Bronchial epithelial cell (primary cell): ENCODE results near the gene SLC6A6. TPM values are rescaled to one million over a fixed set of nuclear protein-coding genes. Genes with fewer than 3 reads are reported as not detected.

Experiments
- DNase-seq: peaks from one replicate; pipeline ENCODE4 v3.0.0-alpha.2; 2010; ENCODE audit warnings: low read depth
- FAIRE-seq: peaks from 2 replicates; lab custom pipeline; 2011; peaks lifted over from hg19 to GRCh38; lab: Jason Lieb, UNC
- H3K27me3 ChIP-seq: 2 replicates; pipeline ENCODE4 v1.5.1; 2011; ENCODE audit warnings: low read length; ENCODE audit not compliant: control insufficient read depth, insufficient read depth
- H3K36me3 ChIP-seq: 2 replicates; pipeline ENCODE4 v1.5.1; 2011; ENCODE audit warnings: low read length; ENCODE audit not compliant: control insufficient read depth, insufficient read depth
- H3K4me3 ChIP-seq: 2 replicates; pipeline ENCODE4 v1.5.1; 2011; ENCODE audit warnings: mild to moderate bottlenecking, low read depth, low read length, control low read depth
- total RNA-seq: library from RNA; depleted of rRNA; stranded (reverse); fragments of >200 nt; gene quantifications from 2 replicates; pipeline ENCODE4 v1.2.1, GENCODE V29; 2014
- TF ChIP-seq, protein P1 (sequence below): IDR thresholded peaks from 2 replicates; pipeline ENCODE4 v1.5.1; 2011; ENCODE audit warnings: mild to moderate bottlenecking, moderate library complexity, low read length, control low read depth, inconsistent platforms; ENCODE audit not compliant: insufficient read depth, severe bottlenecking

Gene SLC6A6
- total RNA-seq, 1 donor from 2014 or later: 13.2 TPM

DNA sequence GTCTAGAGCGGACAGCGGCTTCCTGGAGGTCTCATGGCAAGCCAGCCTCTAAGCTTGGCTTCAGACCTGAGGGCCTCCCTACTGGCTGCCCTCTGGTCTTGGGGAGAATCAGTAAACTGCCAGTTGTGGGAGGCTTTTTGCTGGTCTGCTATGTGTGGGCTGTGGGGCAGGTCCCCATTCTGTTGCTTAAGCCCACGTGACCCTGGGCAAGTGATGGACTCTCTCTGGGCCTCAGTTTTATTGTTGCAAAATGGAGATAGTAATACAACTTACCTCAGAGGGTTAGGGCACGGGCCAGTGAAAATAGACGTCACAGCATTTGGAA, 61.7 kb downstream of the SLC6A6 start:
- FAIRE-seq (no peak), DNase-seq (no peak)
- Histone ChIP-seq H3K4me3 (no peak overlapping the region), H3K27me3 (no peaks in the 10 kb centered on the region), H3K36me3 (no peaks in the 10 kb centered on the region)
- TF ChIP-seq, protein P1, sequence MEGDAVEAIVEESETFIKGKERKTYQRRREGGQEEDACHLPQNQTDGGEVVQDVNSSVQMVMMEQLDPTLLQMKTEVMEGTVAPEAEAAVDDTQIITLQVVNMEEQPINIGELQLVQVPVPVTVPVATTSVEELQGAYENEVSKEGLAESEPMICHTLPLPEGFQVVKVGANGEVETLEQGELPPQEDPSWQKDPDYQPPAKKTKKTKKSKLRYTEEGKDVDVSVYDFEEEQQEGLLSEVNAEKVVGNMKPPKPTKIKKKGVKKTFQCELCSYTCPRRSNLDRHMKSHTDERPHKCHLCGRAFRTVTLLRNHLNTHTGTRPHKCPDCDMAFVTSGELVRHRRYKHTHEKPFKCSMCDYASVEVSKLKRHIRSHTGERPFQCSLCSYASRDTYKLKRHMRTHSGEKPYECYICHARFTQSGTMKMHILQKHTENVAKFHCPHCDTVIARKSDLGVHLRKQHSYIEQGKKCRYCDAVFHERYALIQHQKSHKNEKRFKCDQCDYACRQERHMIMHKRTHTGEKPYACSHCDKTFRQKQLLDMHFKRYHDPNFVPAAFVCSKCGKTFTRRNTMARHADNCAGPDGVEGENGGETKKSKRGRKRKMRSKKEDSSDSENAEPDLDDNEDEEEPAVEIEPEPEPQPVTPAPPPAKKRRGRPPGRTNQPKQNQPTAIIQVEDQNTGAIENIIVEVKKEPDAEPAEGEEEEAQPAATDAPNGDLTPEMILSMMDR: no peak

DNA sequence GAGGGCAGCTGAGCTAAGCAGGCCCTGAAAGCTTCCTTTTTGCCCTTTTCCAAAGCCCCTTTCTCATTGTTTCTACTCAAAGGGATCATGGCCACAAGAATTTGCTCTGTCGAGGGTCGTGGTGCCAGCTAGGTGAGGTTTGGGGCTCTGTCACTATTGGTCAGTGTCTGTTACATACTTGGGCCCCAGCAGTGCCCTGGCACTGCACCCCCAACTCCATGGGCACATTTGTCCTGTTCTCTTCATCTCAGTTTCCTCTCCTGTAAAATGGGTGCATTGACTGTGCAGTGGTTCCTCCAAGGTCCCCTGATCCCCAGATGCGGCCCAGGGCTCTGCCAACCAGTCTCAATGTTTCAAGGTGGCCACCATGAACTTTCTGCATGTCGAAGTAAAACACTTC, 62.1 kb downstream of the SLC6A6 start:
- H3K36me3 ChIP-seq: no peaks in the 10 kb centered on the region
- DNase-seq (no peak), FAIRE-seq (no peak)
- no peaks in the 10 kb centered on the region for H3K27me3 ChIP-seq
- H3K4me3 ChIP-seq: no peak overlapping the region
- TF ChIP-seq, protein P1: no peak

DNA sequence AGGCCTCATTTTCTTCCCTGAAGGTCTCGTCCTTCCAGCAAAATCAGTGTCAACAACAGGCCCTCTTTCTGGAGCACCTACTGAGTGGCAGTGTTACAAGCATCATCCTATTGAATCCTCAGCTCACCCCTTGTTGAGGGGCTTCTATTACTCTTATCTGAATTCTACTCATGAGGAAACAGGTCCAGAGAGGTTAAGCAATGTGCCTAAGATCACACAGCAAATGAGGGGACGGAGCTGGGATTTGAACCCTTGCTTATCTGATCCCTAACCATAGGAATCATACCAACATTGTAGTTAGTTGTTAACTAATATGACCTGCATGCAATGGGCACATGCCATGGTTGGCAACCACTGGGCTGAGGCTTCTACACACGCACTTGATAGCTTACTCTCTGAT, 63.0 kb downstream of the SLC6A6 start:
- Histone ChIP-seq H3K36me3 (no peaks in the 10 kb centered on the region), H3K27me3 (no peaks in the 10 kb centered on the region), H3K4me3 (no peak overlapping the region)
- FAIRE-seq (no peak), DNase-seq (no peak)
- TF ChIP-seq, protein P1: no peak

DNA sequence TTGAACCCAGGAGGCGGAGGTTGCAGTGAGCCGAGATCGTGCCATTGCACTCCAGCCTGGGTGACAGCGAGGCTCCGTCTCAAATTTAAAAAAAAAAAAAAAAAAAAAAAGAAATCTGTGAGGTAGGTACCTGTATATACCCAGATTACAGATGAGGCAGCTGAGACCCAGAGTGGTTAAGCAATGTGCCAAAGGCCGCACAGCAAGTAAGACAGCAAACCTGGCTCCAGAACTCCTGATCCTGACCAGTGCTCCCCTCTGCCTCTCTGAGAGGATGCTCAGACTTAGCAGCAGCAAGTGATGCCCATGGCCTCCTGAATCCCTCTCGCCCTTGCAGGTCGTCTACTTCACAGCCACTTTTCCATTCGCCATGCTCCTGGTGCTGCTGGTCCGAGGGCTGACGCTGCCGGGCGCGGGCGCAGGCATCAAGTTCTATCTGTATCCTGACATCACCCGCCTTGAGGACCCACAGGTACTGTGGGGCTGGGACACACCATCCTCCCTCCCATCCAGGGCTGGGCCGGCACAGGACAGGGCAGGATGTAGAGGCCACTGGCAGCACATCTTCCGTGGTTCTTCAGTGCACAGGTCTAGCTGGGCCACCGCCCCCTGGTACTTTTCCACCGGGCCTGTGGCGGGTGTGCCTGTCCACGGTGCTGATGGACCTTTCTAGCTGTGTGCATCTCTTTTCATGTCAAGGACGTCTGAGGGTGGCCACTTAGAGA, 63.9 kb downstream of the SLC6A6 start:
- Histone ChIP-seq H3K27me3 (no peaks in the 10 kb centered on the region), H3K36me3 (no peaks in the 10 kb centered on the region), H3K4me3 (no peak overlapping the region)
- TF ChIP-seq, protein P1: no peak
- FAIRE-seq (no peak), DNase-seq (no peak)

DNA sequence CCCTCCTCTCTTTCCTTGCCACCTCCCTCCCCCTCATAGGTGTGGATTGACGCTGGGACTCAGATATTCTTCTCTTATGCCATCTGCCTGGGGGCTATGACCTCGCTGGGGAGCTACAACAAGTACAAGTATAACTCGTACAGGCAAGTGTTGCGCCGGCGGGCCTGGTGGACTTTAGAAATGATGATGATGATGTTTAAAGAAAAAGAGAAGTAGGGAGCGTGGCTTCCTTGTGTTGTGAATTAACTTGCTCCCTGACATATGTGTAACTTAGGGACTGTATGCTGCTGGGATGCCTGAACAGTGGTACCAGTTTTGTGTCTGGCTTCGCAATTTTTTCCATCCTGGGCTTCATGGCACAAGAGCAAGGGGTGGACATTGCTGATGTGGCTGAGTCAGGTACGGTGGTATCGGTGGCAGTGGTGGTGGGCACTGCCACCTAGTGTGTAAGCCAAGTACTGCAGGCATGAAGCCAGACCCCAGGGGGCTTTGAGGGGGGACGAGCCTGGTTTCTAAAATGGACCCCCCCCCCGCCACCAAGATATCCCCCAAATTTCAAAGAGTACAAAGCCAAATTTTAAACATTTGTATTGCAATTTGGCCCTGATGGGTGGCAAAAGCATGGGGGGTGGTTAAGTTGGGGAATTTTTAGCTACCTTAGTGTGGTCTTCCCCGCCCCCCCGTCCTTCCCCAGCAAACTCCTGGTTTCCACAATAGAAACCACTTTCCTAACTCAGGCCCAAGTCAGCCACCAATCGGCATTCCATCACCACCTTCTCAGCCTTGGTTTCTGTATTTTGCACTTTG, 65.6 kb downstream of the SLC6A6 start:
- no peak overlapping the region for H3K4me3 ChIP-seq
- no peak for FAIRE-seq
- no peak for DNase-seq
- no peaks in the 10 kb centered on the region for H3K36me3 ChIP-seq
- TF ChIP-seq, protein P1: peak; percentile 79
- no peaks in the 10 kb centered on the region for H3K27me3 ChIP-seq
